Endothelial cell of umbilical vein (primary cell): Measurements from ENCODE around the gene METTL8. TPM values are rescaled to one million over a fixed set of nuclear protein-coding genes. Genes with fewer than 3 reads are reported as not detected.

Experiments
- BruUV-seq: library from RNA; stranded (reverse); fragments of 400-500 nt; replicated peaks from 2 replicates; lab custom pipeline; 2021; lab: Mats Ljungman, UMichigan
- CTCF ChIA-PET: fragments of 300-600, 350-600 bp; sonication (Branson Sonifier 250); formaldehyde crosslinking; loops from one replicate; lab custom pipeline; 2021; ENCODE audit warnings: antibody characterized with exemption, inconsistent platforms; lab: Charles Lee
- POLR2A ChIA-PET: fragments of 300-600, 350-600 bp; sonication (Branson Sonifier 250); formaldehyde crosslinking; loops from one replicate; lab custom pipeline; 2021; ENCODE audit warnings: antibody characterized with exemption, inconsistent platforms; lab: Charles Lee
- DNase-seq: peaks from one replicate; pipeline ENCODE4 v3.0.0-alpha.2; 2011; ENCODE audit warnings: low read depth, low spot score
- FAIRE-seq: peaks from 2 replicates; lab custom pipeline; 2011; peaks lifted over from hg19 to GRCh38; lab: Jason Lieb, UNC
- H2AFZ ChIP-seq: 2 replicates; pipeline ENCODE4 v1.6.0; 2012; ENCODE audit warnings: low read depth, low read length, control low read depth, inconsistent platforms
- H3K27ac ChIP-seq: 2 replicates; pipeline ENCODE4 v1.5.1; 2011; ENCODE audit warnings: low read depth, mild to moderate bottlenecking, control low read depth, low read length, moderate library complexity; ENCODE audit not compliant: insufficient read depth
- H3K27me3 ChIP-seq, 2 experiments: 2 replicates each; pipeline versions ENCODE4 v1.6.0 to v1.6.1; 2011; ENCODE audit warnings: low read length in 2 of 2, mixed read lengths in 1 of 2; ENCODE audit not compliant: control insufficient read depth in 2 of 2, insufficient read depth in 2 of 2
- H3K36me3 ChIP-seq, 2 experiments: 2 replicates in 1 of 2; 3 replicates in 1 of 2; pipeline ENCODE4 v1.5.1; 2011; ENCODE audit warnings: low read length in 2 of 2, mild to moderate bottlenecking in 1 of 2, moderate library complexity in 1 of 2; ENCODE audit not compliant: control insufficient read depth in 2 of 2, insufficient read depth in 2 of 2; ENCODE audit errors: extremely low read depth in 1 of 2
- H3K4me1 ChIP-seq: 3 replicates; pipeline ENCODE4 v1.5.1; 2011; ENCODE audit warnings: mild to moderate bottlenecking, low read length; ENCODE audit not compliant: control insufficient read depth, insufficient read depth; ENCODE audit errors: extremely low read depth
- H3K4me2 ChIP-seq: 2 replicates; pipeline ENCODE4 v1.6.1; 2011; ENCODE audit warnings: low read length, control low read depth, mixed read lengths; ENCODE audit not compliant: insufficient read depth
- H3K4me3 ChIP-seq, 3 experiments: fragments of 200-600 bp in 1 of 3; sonication (generic), shearing (Covaris generic) in 1 of 3; replicated peaks in 1 of 3; 2 replicates each; pipeline ENCODE4 v1.5.1; 2011 to 2016; ENCODE audit warnings: control low read depth in 3 of 3, low read length in 3 of 3, mild to moderate bottlenecking in 2 of 3, inconsistent platforms in 1 of 3, low read depth in 1 of 3, moderate library complexity in 1 of 3; ENCODE audit not compliant: insufficient read depth in 1 of 3
- H3K79me2 ChIP-seq: 2 replicates; pipeline ENCODE4 v1.6.0; 2012; ENCODE audit warnings: low read length, inconsistent platforms; ENCODE audit not compliant: control insufficient read depth, insufficient read depth
- H3K9ac ChIP-seq: replicated peaks from 2 replicates; pipeline ENCODE3; 2011; ENCODE audit warnings: low read length, control low read depth; ENCODE audit not compliant: insufficient read depth; ENCODE audit errors: extremely low read depth
- H3K9me1 ChIP-seq: replicated peaks from 3 replicates; pipeline ENCODE4 v1.6.0; 2011; ENCODE audit warnings: mild to moderate bottlenecking, low read length; ENCODE audit not compliant: control insufficient read depth, insufficient read depth; ENCODE audit errors: extremely low read depth
- H3K9me3 ChIP-seq: replicated peaks from 2 replicates; pipeline ENCODE4 v1.5.1; 2012; ENCODE audit warnings: low read length, inconsistent platforms; ENCODE audit not compliant: control insufficient read depth, insufficient read depth
- H4K20me1 ChIP-seq: replicated peaks from 2 replicates; pipeline ENCODE3; 2011; ENCODE audit warnings: mild to moderate bottlenecking, low read length; ENCODE audit not compliant: control insufficient read depth, insufficient read depth; ENCODE audit errors: extremely low read depth
- CTCF ChIP-seq, 2 donors: IDR thresholded peaks; 1 replicate in 1 of 2; 2 replicates in 1 of 2; pipeline ENCODE4 v1.5.1; 2011; ENCODE audit warnings: low read length in 2 of 2, mild to moderate bottlenecking in 2 of 2, moderate library complexity in 2 of 2, control low read depth in 1 of 2, inconsistent platforms in 1 of 2, low read depth in 1 of 2; ENCODE audit not compliant: insufficient read depth in 1 of 2; ENCODE audit errors: extremely low read depth in 1 of 2
- EZH2 ChIP-seq: IDR thresholded peaks from 2 replicates; pipeline ENCODE4 v1.6.1; 2012; ENCODE audit warnings: borderline replicate concordance, low read depth, mild to moderate bottlenecking, moderate library complexity, low read length, inconsistent platforms; ENCODE audit not compliant: severe bottlenecking
- FOS ChIP-seq: IDR thresholded peaks from 2 replicates; pipeline ENCODE4 v1.6.1; 2011; ENCODE audit warnings: mild to moderate bottlenecking, low read length, moderate library complexity, borderline replicate concordance; ENCODE audit not compliant: insufficient read depth
- GATA2 ChIP-seq: IDR thresholded peaks from 2 replicates; pipeline ENCODE4 v1.7.0; 2011; ENCODE audit warnings: low read depth, mild to moderate bottlenecking, moderate library complexity, mixed read lengths, low read length; ENCODE audit not compliant: insufficient read length, insufficient read depth
- JUN ChIP-seq: IDR thresholded peaks from 2 replicates; pipeline ENCODE4 v1.6.1; 2011; ENCODE audit warnings: borderline replicate concordance, low read depth; ENCODE audit not compliant: insufficient read length, insufficient read depth
- MYC ChIP-seq: IDR thresholded peaks from one replicate; pipeline ENCODE4 v1.6.1; 2011; ENCODE audit warnings: mild to moderate bottlenecking, low read depth, low read length
- POLR2A ChIP-seq: IDR thresholded peaks from 2 replicates; pipeline ENCODE4 v1.6.1; 2012; ENCODE audit warnings: low read depth, mild to moderate bottlenecking, control low read depth, low read length
- POLR2AphosphoS5 ChIP-seq: IDR thresholded peaks from 2 replicates; pipeline ENCODE4 v1.6.1; 2012; ENCODE audit warnings: low read depth, mild to moderate bottlenecking, control low read depth, low read length, moderate library complexity; ENCODE audit not compliant: insufficient read depth
- dilution Hi-C: fragments of 300-500 bp; cut with MboI; formaldehyde crosslinking; loops from one replicate; pipeline ENCODE4 v1.15.0; 2019; ENCODE audit warnings: low sequenced_read_pairs; ENCODE audit not compliant: extremely low pct_ligation_motif_present
- intact Hi-C: fragments of 100-400 bp; cut with micrococcal nuclease; formaldehyde crosslinking; loops from one replicate; pipeline ENCODE4 v1.10.0; 2022
- polyA plus RNA-seq, 4 experiments: library from polyadenylated mRNA; depleted of rRNA in 3 of 4; stranded (reverse) in 3 of 4; unstranded in 1 of 4; fragments of >200 nt; gene quantifications; 2 replicates each; pipeline versions ENCODE4 v1.2.1 to v1.2.3, GENCODE V29; 2011 to 2012; ENCODE audit warnings: missing spikeins in 1 of 4
- total RNA-seq: library from RNA; stranded (reverse); gene quantifications from 2 replicates; pipeline ENCODE4 v1.2.3, GENCODE V29; 2021
- TF ChIP-seq, protein P1 (sequence below): IDR thresholded peaks from 2 replicates; pipeline ENCODE4 v1.6.1; 2011; ENCODE audit not compliant: insufficient read depth, insufficient read length

The METTL8 gene
- total and polyA plus RNA-seq, 2 donors (not counting 3 experiments of a cell fraction or from before 2014, with no cell fraction given) = 7.0 to 20.2 TPM

GRCh38 chr2:171434013-171434989 is 511 bp upstream of the METTL8 start, which contains the start of gene DCAF17:
TSS of gene DCAF17 (plus strand) at chr2:171434226. CDS start at chr2:171434578, 352 bp downstream.
- POLR2A ChIA-PET = interaction anchor here (1.1 kb wide), 1 partner anchor 18 kb away, joined by 5 read pairs; no protein-coding TSS in a partner anchor
- Histone ChIP-seq H3K4me3 (peak within 1 kb of the TSS; percentile 76 to 87 (median 85)), H3K9ac (peak within 1 kb of the TSS; percentile 95), H3K9me1 (no peaks in the 10 kb centered on the region), H3K9me3 (no peaks in the 10 kb centered on the region), H3K79me2 (peaks cover 34% of the 10 kb centered on the region), H2AFZ (peak within 1 kb of the TSS; percentile 100), H3K4me1 (peaks cover 14% of the 10 kb centered on the region), H3K27me3 (no peaks in the 10 kb centered on the region), H3K36me3 (peaks cover 0 to 7% of the 10 kb centered on the region in 2 experiments), H4K20me1 (no peaks in the 10 kb centered on the region), H3K27ac (peak within 1 kb of the TSS; percentile 95), H3K4me2 (peak within 1 kb of the TSS; percentile 94)
- TSS peak; percentile 50 for BruUV-seq
- FAIRE-seq (peak; percentile 95), DNase-seq (peak; percentile 97)
- CTCF ChIA-PET = interaction anchor here (0.6 to 1.5 kb wide), 6 partner anchors 8 to 505 kb away, joined by 3 to 10 read pairs (median 3); partner anchors contain the start of gene GORASP2
- dilution Hi-C loops (no loop called here), intact Hi-C loops (loop anchor here (1.0 to 5.0 kb wide), 4 partner anchors 89 to 505 kb away; partner anchors contain the start of gene GORASP2)
- TF ChIP-seq, protein P1, sequence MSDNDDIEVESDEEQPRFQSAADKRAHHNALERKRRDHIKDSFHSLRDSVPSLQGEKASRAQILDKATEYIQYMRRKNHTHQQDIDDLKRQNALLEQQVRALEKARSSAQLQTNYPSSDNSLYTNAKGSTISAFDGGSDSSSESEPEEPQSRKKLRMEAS = no peak
- no peak for TF ChIP-seq GATA2
- peak; percentile 84 for TF ChIP-seq POLR2AphosphoS5
- TF ChIP-seq FOS = peak; percentile 12
- TF ChIP-seq EZH2 = no peak
- peak in 1 of 2 donors; percentile 35 for TF ChIP-seq CTCF (IDR thresholded peaks at IDR 0.05; ENCODE audit: extremely low read depth in 1 of 2, insufficient read depth in 1 of 2, low read depth in 1 of 2, low read length in 2 of 2)
- TF ChIP-seq MYC = no peak
- TF ChIP-seq POLR2A = peak; percentile 84
- no peak for TF ChIP-seq JUN
